LNCaP clone FGC (cell line): ENCODE measurements around the gene PRLHR.
A peak's percentile ranks its signal among the peaks of the same experiment; 100 is the strongest.

Experiments
- DNase-seq: peaks from one replicate; pipeline ENCODE4 v3.0.0-alpha.2; 2011; ENCODE audit warnings: low read depth
- H3K4me3 ChIP-seq: 2 replicates; pipeline ENCODE4 v1.5.1; 2011; ENCODE audit warnings: mild to moderate bottlenecking, low read depth, low read length, control low read depth
- TF ChIP-seq, protein P1 (sequence below): IDR thresholded peaks from 2 replicates; pipeline ENCODE4 v1.5.1; 2012; ENCODE audit warnings: mild to moderate bottlenecking; ENCODE audit not compliant: control insufficient read depth, insufficient read depth; ENCODE audit errors: extremely low read depth

The PRLHR gene

DNA sequence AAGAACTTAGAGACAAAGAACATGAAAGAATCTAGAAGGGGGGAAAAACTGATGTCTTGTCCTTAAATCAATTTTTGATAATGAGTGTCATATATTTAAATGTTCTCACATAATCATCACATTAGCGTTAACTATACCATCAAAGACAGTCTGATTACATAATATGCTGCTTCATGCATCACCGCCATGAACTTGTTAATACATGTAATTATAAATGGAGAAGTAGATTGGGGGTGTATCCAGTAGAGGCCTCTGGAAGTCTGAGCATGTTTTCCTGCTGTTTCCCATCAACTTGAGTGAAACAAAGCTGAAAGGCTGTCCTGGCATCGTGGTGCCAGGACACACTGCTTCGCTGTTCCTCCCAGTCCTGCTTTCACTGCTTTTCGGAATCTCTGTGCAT is 48.2 kb downstream of the PRLHR start:
- DNase-seq, result no peak
- H3K4me3 ChIP-seq, result no peak overlapping the region
- TF ChIP-seq, protein P1, sequence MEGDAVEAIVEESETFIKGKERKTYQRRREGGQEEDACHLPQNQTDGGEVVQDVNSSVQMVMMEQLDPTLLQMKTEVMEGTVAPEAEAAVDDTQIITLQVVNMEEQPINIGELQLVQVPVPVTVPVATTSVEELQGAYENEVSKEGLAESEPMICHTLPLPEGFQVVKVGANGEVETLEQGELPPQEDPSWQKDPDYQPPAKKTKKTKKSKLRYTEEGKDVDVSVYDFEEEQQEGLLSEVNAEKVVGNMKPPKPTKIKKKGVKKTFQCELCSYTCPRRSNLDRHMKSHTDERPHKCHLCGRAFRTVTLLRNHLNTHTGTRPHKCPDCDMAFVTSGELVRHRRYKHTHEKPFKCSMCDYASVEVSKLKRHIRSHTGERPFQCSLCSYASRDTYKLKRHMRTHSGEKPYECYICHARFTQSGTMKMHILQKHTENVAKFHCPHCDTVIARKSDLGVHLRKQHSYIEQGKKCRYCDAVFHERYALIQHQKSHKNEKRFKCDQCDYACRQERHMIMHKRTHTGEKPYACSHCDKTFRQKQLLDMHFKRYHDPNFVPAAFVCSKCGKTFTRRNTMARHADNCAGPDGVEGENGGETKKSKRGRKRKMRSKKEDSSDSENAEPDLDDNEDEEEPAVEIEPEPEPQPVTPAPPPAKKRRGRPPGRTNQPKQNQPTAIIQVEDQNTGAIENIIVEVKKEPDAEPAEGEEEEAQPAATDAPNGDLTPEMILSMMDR, result no peak

DNA sequence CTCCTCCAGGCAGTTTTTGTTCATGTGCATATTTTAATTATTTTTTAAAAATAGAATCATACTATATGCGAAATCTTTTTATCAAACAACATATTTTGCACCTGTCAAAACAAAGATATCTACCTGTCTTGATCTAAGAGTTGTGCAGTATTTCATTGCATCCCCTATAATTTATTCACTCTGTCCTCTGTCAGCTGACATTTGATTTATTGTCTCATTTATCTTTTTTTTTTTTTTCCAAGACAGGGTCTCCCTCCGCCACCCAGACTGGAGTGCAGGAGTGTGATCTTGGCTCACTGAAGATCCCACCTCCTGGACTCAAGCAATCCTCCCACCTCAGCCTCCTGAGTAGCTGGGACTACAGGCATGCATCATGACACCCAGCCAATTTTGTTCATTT is 49.0 kb downstream of the PRLHR start:
- no peak overlapping the region for H3K4me3 ChIP-seq
- no peak for DNase-seq
- TF ChIP-seq, protein P1, result no peak

DNA sequence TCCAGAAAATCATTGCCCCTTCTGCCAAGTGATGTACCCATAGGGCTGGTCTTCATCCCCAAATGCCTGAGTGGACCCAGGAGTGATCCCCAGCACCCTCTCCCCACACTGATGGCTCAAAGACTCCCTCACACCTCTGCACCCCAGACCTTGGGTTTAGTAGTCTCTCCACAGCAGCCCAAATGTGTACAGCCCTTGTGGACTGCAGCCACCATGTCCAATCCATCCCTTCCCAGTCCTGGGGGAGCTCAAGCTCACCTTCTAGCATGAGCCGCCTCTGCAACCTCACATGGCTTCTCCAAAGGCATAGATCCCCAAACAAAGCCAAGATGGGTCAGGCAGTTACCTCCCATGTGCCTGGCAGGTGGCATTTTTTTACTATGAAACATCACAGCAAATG is 50.1 kb downstream of the PRLHR start:
- TF ChIP-seq, protein P1, result no peak
- DNase-seq, result no peak
- no peak overlapping the region for H3K4me3 ChIP-seq

DNA sequence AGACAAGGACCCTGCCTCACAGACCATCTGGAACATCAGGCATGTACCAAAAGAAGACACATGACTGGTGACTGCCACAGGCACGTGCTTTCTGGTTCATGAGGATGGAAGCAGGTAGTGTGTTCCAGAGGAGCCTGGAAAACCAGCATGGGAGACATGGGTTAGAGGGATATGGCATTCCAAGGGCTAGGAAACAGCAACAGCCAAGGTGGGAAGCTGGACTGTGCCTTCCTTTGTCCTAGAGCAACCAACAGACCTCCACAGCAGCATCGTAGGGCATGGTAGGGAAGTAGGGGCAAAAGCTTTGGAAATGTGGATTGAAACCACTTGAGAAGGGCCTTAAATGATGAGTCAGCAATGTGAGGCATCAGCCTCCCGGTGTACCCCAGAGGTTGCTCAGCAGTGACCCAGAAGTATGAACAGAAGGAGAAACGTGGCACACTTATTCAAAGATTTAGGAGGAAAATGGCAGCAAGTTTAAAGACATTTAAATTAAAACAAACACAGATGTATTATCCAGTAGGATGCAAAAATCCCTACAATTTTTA is 51.0 kb downstream of the PRLHR start:
- DNase-seq, result no peak
- no peak overlapping the region for H3K4me3 ChIP-seq
- TF ChIP-seq, protein P1, result no peak

DNA sequence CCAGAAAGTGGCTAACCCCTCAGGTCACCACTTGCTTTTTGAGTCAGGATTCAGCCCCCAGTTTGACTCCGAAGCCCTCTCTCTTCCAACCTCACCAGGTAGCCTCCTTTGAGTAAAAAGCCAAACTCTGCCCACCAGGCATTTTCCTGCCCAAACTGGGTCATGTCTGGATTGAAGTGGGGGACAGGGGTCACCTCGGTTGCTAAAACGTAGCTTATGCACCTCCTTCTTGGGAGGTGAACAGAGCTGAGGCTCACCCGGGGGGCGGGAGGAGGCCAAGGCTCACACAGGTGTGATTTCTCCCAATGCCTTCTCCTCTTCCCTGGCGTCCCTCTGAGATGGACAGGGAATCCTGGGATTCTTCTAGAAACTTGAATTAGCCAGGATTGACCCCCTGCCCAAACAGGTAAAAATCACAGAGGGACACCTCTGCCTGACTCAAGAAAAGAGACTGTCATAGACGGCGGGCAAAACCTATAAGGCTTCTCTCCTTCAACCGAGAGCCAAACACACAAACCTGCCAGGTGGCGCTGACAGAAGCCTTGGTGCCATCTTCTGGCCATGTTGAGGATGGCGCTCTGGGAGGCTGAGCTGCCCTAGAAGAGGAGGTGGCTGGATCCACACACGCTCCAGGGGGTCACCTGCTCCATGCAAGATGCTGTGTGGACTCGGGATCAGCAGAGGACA is 51.6 kb downstream of the PRLHR start:
- no peak for DNase-seq
- no peak overlapping the region for H3K4me3 ChIP-seq
- TF ChIP-seq, protein P1, result peak; percentile 98

DNA sequence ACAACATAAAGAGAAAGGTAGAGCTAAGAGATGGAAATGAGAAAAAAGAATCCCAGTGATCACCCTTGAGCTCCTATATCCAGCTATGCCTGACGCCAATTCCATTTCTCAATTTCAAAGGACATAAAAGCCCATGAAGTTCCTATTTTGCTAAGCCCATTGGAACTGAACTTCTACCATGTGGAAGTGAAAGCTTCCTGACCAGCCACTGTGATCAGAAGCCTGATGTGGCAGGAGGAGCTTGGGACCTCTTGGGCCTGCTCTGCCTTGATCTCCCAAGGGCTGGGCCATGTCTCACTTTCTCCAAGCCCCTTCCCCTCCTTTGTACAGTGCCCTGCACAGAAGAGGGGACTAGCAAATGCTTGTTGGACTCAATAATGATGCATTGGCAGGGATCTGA is 52.7 kb downstream of the PRLHR start:
- TF ChIP-seq, protein P1, result no peak
- DNase-seq, result no peak
- H3K4me3 ChIP-seq, result no peak overlapping the region

DNA sequence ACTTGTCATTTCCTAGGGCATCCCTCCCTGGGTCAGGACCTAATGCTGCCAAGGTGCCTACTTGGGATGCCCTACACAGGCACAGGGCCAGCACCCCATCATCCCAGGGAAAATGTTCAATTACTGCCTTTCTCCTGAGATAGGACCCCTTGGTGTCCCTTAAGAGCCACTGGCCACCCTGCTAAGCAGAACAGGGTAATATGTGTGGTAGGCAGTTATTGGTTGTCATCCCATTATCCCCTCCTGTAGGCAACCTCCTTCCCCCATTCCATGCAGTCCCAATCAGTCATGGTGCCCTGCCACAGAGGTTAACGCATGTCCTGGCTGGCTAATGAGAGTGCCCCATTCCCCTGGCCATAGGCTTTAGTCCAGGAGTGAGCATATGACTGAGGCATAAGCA is 53.2 kb downstream of the PRLHR start:
- no peak for DNase-seq
- no peak overlapping the region for H3K4me3 ChIP-seq
- TF ChIP-seq, protein P1, result no peak
